Colonic mucosa (tissue), 4 donors: ENCODE measurements around the gene PCCA. TPM values are rescaled to one million over a fixed set of nuclear protein-coding genes. Genes with fewer than 3 reads are reported as not detected.

ENCODE experiments used
- DNase-seq: peaks from one replicate; pipeline ENCODE4 v3.0.0-alpha.2; 2020
- H3K27ac ChIP-seq: fragments of 200-600 bp; one replicate; pipeline ENCODE4 v1.8.0; 2021
- H3K27me3 ChIP-seq: fragments of 200-600 bp; one replicate; pipeline ENCODE4 v1.8.0; 2021
- H3K36me3 ChIP-seq: fragments of 200-600 bp; one replicate; pipeline ENCODE4 v1.8.0; 2021
- H3K4me1 ChIP-seq: fragments of 200-600 bp; one replicate; pipeline ENCODE4 v1.8.0; 2021; ENCODE audit warnings: mild to moderate bottlenecking
- H3K4me3 ChIP-seq: fragments of 200-600 bp; one replicate; pipeline ENCODE4 v1.8.0; 2021
- H3K9ac ChIP-seq, 2 donors: one replicate each; pipeline ENCODE4 v1.7.0; 2013; ENCODE audit warnings: control low read depth in 2 of 2, low read depth in 2 of 2, low read length in 2 of 2
- H3K9me3 ChIP-seq: fragments of 200-600 bp; one replicate; pipeline ENCODE4 v1.8.0; 2021
- intact Hi-C: fragments of 100-400 bp; cut with DNase I; formaldehyde crosslinking; loops from one replicate; pipeline ENCODE4 v1.14.1; 2022
- total RNA-seq, 2 donors: library from RNA; stranded (reverse); fragmentation: NEBNext Ultra II Directional in 1 of 2; extraction: Animal tissue kit (Norgen Biotek cat#: 25700) in 1 of 2; gene quantifications; one replicate each; pipeline ENCODE4 v1.2.1, GENCODE V29; 2021
- TF ChIP-seq, protein P1 (sequence below): fragments of 200-600 bp; IDR thresholded peaks from one replicate; pipeline ENCODE4 v1.8.0; 2022; ENCODE audit warnings: antibody characterized with exemption, mild to moderate bottlenecking
- donor health status: healthy.
- donor health status: DM: no; HTN: no; CAD: no.
- donor health status: DM: no; HTN: no; CAD: no.

PCCA gene
- total RNA-seq, 2 donors from 2014 or later, result 65.5 to 109 TPM

DNA sequence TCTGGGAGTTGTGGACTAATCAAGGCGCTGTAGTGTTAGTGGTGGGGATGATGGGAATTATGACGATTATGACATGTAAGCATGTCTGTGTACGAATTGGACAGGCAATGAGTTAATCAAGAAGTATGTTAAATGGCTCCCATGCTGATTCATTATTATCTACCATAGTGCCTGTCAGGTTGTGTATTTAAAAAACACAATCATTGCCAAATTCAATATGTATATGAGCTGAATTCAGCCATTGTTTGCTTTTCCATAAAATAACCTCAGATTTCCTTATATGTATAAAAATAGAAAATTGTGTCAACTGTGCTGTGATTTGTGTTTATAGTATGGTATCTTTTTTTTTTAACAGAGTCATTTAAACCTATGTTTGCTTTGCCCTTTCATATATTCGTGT lies 37.1 kb downstream of the PCCA start:
- Histone ChIP-seq H3K9ac (no peak overlapping the region), H3K36me3 (no peaks in the 10 kb centered on the region), H3K4me3 (no peak overlapping the region), H3K27me3 (no peaks in the 10 kb centered on the region), H3K9me3 (no peaks in the 10 kb centered on the region), H3K27ac (no peak overlapping the region), H3K4me1 (peaks cover 7% of the 10 kb centered on the region)
- TF ChIP-seq, protein P1, sequence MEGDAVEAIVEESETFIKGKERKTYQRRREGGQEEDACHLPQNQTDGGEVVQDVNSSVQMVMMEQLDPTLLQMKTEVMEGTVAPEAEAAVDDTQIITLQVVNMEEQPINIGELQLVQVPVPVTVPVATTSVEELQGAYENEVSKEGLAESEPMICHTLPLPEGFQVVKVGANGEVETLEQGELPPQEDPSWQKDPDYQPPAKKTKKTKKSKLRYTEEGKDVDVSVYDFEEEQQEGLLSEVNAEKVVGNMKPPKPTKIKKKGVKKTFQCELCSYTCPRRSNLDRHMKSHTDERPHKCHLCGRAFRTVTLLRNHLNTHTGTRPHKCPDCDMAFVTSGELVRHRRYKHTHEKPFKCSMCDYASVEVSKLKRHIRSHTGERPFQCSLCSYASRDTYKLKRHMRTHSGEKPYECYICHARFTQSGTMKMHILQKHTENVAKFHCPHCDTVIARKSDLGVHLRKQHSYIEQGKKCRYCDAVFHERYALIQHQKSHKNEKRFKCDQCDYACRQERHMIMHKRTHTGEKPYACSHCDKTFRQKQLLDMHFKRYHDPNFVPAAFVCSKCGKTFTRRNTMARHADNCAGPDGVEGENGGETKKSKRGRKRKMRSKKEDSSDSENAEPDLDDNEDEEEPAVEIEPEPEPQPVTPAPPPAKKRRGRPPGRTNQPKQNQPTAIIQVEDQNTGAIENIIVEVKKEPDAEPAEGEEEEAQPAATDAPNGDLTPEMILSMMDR, result no peak
- intact Hi-C loops, result no loop called here
- DNase-seq, result no peak

DNA sequence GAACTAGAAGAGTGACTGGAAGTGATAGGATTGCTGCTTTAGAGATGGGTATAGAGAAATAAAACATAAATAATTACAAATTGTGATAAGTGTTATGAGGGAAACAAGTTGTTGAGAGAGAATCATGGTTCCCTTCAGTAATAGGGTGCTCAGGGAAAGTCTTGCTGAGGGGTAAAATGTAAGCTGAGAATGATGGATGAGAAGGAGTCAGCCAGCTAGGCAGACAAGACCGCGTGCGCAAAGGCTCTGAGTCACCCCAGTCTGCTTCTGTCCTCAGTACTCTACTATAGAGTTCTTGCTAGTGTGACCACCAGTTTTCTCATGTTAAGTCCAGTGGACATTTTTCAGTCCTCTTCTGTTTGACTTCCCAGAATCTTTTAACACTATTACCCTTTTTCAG lies 39.5 kb downstream of the PCCA start:
- Histone ChIP-seq H3K4me3 (no peak overlapping the region), H3K9ac (no peak overlapping the region), H3K4me1 (peaks cover 7% of the 10 kb centered on the region), H3K36me3 (no peaks in the 10 kb centered on the region), H3K27me3 (no peaks in the 10 kb centered on the region), H3K9me3 (no peaks in the 10 kb centered on the region), H3K27ac (no peak overlapping the region)
- DNase-seq, result no peak
- TF ChIP-seq, protein P1, result no peak
- intact Hi-C loops, result no loop called here

DNA sequence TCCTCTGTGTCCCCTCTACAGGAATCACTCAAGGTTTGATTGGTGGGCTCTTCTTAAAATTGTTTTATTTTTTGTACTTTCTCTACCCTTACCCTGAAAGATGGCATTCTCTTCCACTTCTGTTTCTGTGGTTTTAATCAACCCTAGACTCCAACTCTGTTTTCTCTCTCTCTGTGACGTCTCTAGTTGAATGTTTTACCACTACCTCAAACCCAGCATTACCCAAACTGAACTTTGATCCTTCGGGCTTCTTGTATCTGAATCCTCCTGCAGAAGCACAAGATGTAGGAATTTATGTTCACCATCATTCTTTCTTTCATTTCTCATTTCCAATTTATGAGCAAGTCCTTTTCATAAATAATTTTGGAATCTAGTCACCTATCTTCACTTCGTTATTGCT lies 39.9 kb downstream of the PCCA start:
- TF ChIP-seq, protein P1, result no peak
- Histone ChIP-seq H3K4me1 (peaks cover 7% of the 10 kb centered on the region), H3K27me3 (no peaks in the 10 kb centered on the region), H3K36me3 (no peaks in the 10 kb centered on the region), H3K4me3 (no peak overlapping the region), H3K27ac (no peak overlapping the region), H3K9ac (no peak overlapping the region), H3K9me3 (no peaks in the 10 kb centered on the region)
- no peak for DNase-seq
- intact Hi-C loops, result no loop called here

- DNase-seq, result no peak
- Histone ChIP-seq H3K27me3 (no peaks in the 10 kb centered on the region), H3K27ac (no peak overlapping the region), H3K4me3 (no peak overlapping the region), H3K4me1 (peaks cover 7% of the 10 kb centered on the region), H3K9me3 (no peaks in the 10 kb centered on the region), H3K36me3 (no peaks in the 10 kb centered on the region), H3K9ac (no peak overlapping the region)
- intact Hi-C loops, result no loop called here
- TF ChIP-seq, protein P1, result no peak
These were observed 40.7 kb downstream of the PCCA start for GRCh38 chr13:100129605-100130004.

DNA sequence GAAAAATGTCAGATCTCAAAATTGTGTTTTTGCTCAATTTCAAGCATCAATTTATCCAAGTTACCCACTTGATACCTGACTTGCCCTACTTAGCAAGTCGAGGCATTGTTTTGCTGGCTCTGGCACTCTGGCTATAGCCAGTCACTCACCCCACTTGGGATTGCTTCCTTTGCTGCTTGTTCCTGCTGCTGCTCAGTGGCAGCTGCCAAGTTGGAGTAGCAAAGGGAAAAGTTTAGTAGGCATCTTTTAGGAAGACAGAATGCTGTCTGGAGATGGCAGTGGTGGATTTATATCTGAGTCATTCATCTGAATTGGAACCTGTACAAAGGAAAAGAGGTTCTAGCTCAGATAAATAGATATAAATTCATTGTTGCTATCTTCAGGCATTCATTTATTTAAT lies 41.2 kb downstream of the PCCA start:
- intact Hi-C loops, result no loop called here
- Histone ChIP-seq H3K9ac (no peak overlapping the region), H3K4me1 (peaks cover 7% of the 10 kb centered on the region), H3K36me3 (no peaks in the 10 kb centered on the region), H3K4me3 (no peak overlapping the region), H3K9me3 (no peaks in the 10 kb centered on the region), H3K27ac (no peak overlapping the region), H3K27me3 (no peaks in the 10 kb centered on the region)
- DNase-seq, result no peak
- TF ChIP-seq, protein P1, result no peak
